Hypothalamus (tissue), 51 donors: ENCODE measurements around the gene HM13.
A peak's percentile ranks its signal among the peaks of the same experiment; 100 is the strongest.
"Not testable (repeated sequence)": the region's sequence is repeated elsewhere in the genome, so short reads cannot be mapped to it uniquely, and the experiment has no call there.

Source experiments
- DNase-seq, 51 donors: peaks; one replicate each; lab custom pipeline; 2025; lab: John Stamatoyannopoulos, UW

The HM13 gene

GRCh38 chr20:31564284-31564683, 50.0 kb downstream of the HM13 start:
- no peak for DNase-seq

GRCh38 chr20:31565699-31566318, 51.6 kb downstream of the HM13 start:
- DNase-seq, result no peak

- no peak for DNase-seq
Observed at GRCh38 chr20:31566319-31566657, 52.0 kb downstream of the HM13 start.

GRCh38 chr20:31566658-31567379, 52.6 kb downstream of the HM13 start:
- no peak for DNase-seq

- DNase-seq, result no peak
Observed at GRCh38 chr20:31567380-31567720, 53.1 kb downstream of the HM13 start.

GRCh38 chr20:31568041-31568731, 53.9 kb downstream of the HM13 start:
- DNase-seq, result no peak

GRCh38 chr20:31568773-31569162, 54.5 kb downstream of the HM13 start:
- DNase-seq, result peak in 8 of 51 donors; percentile 4 to 27 (median 9)

- peak in 44 of 51 donors; percentile 6 to 69 (median 38) for DNase-seq
Observed at GRCh38 chr20:31569163-31570020, 55.1 kb downstream of the HM13 start.

GRCh38 chr20:31570021-31570463, 55.8 kb downstream of the HM13 start:
- DNase-seq, result peak in 5 of 51 donors; percentile 22 to 45 (median 33)

- peak in 49 of 51 donors; percentile 10 to 96 (median 80) for DNase-seq
Observed at GRCh38 chr20:31570735-31571617, 56.7 kb downstream of the HM13 start.

- DNase-seq, result peak in 15 of 51 donors; percentile 30 to 77 (median 53)
Observed at GRCh38 chr20:31572042-31572700, 57.9 kb downstream of the HM13 start.

GRCh38 chr20:31572701-31573554, 58.7 kb downstream of the HM13 start:
- peak in 50 of 51 donors; percentile 48 to 97 (median 85) for DNase-seq

GRCh38 chr20:31573555-31574321, 59.5 kb downstream of the HM13 start:
- no peak for DNase-seq

- DNase-seq, result not testable (repeated sequence)
Observed at GRCh38 chr20:31574986-31575385, 60.7 kb downstream of the HM13 start.

- DNase-seq, result no peak
Observed at GRCh38 chr20:31576751-31577150, 62.5 kb downstream of the HM13 start.

GRCh38 chr20:31577194-31577593, 63.0 kb downstream of the HM13 start:
- DNase-seq, result no peak

- DNase-seq, result no peak
Observed at GRCh38 chr20:31578448-31579138, 64.4 kb downstream of the HM13 start.
